HG02938 (cell line): ENCODE measurements around the gene LILRA6.
"Not testable (repeated sequence)": the region's sequence is repeated elsewhere in the genome, so short reads cannot be mapped to it uniquely, and the experiment has no call there.

Experiments
- ATAC-seq: cut with Tn5 transposase; IDR thresholded peaks from one replicate; pipeline ENCODE4 v1.9.1; 2021; ENCODE audit warnings: mild to moderate bottlenecking, moderate library complexity; ENCODE audit not compliant: unreplicated experiment

Gene LILRA6

GRCh38 chr19:54266133-54266532 lies 23.5 kb upstream of the LILRA6 start:
- no peak for ATAC-seq

- ATAC-seq, result no peak
Observed at GRCh38 chr19:54262470-54262869, 19.9 kb upstream of the LILRA6 start.

GRCh38 chr19:54262066-54262465 lies 19.5 kb upstream of the LILRA6 start:
- no peak for ATAC-seq

GRCh38 chr19:54257116-54257480 lies 14.5 kb upstream of the LILRA6 start, which contains the start of gene LILRB5:
Gene LILRB5, minus strand, starts transcription at chr19:54257273. Its CDS starts 80 bp downstream, at chr19:54257193.
- ATAC-seq, result no peak

- ATAC-seq, result no peak
Observed at GRCh38 chr19:54256250-54257115, 13.9 kb upstream of the LILRA6 start.

GRCh38 chr19:54255105-54255775 lies 12.7 kb upstream of the LILRA6 start:
- no peak for ATAC-seq

- no peak for ATAC-seq
Observed at GRCh38 chr19:54254195-54254906, 11.8 kb upstream of the LILRA6 start.

GRCh38 chr19:54253331-54254194 lies 11.0 kb upstream of the LILRA6 start:
- ATAC-seq, result no peak

- ATAC-seq, result no peak
Observed at GRCh38 chr19:54252845-54253244, 10.3 kb upstream of the LILRA6 start.

GRCh38 chr19:54252243-54252642 lies 9.7 kb upstream of the LILRA6 start:
- ATAC-seq, result no peak

GRCh38 chr19:54248016-54248601 lies 5.5 kb upstream of the LILRA6 start:
- no peak for ATAC-seq

GRCh38 chr19:54247106-54247930 lies 4.7 kb upstream of the LILRA6 start:
- ATAC-seq, result no peak

- ATAC-seq, result no peak
Observed at GRCh38 chr19:54245936-54246335, 3.3 kb upstream of the LILRA6 start.

- ATAC-seq, result not testable (repeated sequence)
Observed at GRCh38 chr19:54243809-54244208, 1.2 kb upstream of the LILRA6 start.

GRCh38 chr19:54242234-54242633 lies 356 bp downstream of the LILRA6 start:
- ATAC-seq, result not testable (repeated sequence)

- ATAC-seq, result not testable (repeated sequence)
Observed at GRCh38 chr19:54240372-54241336, 1.9 kb downstream of the LILRA6 start.

GRCh38 chr19:54239491-54240371 lies 2.9 kb downstream of the LILRA6 start:
- not testable (repeated sequence) for ATAC-seq
